LNCAP (cell line): ENCODE results near the gene COL4A1.

Source experiments
- TF ChIP-seq, protein P1 (sequence below): fragments of 450-650 bp; IDR thresholded peaks from 2 replicates; pipeline ENCODE4 v1.5.1; 2017; ENCODE audit warnings: mild to moderate bottlenecking

Gene COL4A1

DNA sequence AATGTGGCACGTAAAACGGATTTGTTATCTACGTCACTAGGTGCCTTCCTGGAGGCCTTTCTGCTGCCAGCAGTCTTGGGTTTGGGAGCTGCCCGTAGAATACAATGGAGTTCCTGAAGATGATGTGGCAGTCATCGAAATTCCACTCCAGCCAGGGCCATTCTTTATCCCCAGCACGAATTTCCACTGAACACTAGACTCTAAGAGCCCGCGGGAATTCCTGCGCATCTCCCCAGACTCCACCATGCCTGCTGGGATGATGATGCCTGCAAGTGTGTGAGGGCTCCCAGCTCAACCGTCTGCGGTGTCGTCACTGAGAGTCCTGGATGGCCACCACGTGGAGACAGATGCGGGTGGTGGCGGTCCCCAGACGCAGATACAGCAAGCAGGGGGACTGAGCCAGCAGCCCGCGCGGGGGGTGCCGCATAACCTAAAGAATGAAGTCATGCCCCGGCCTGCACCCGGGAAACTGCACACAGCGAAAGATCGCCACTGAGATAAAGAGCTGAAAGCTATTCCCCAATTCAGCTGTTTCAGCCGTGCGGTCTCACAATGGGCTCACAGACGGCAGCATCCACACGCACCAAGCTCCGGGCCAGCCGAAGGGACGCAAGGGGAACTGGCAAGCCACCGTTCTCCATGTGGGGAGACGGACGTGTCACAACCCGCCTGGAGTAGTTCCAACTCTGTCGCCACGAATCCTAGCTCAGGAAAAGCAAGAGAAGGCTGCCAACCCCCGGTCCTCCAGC lies 41.1 kb downstream of the COL4A1 start:
- TF ChIP-seq, protein P1, sequence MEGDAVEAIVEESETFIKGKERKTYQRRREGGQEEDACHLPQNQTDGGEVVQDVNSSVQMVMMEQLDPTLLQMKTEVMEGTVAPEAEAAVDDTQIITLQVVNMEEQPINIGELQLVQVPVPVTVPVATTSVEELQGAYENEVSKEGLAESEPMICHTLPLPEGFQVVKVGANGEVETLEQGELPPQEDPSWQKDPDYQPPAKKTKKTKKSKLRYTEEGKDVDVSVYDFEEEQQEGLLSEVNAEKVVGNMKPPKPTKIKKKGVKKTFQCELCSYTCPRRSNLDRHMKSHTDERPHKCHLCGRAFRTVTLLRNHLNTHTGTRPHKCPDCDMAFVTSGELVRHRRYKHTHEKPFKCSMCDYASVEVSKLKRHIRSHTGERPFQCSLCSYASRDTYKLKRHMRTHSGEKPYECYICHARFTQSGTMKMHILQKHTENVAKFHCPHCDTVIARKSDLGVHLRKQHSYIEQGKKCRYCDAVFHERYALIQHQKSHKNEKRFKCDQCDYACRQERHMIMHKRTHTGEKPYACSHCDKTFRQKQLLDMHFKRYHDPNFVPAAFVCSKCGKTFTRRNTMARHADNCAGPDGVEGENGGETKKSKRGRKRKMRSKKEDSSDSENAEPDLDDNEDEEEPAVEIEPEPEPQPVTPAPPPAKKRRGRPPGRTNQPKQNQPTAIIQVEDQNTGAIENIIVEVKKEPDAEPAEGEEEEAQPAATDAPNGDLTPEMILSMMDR: no peak

DNA sequence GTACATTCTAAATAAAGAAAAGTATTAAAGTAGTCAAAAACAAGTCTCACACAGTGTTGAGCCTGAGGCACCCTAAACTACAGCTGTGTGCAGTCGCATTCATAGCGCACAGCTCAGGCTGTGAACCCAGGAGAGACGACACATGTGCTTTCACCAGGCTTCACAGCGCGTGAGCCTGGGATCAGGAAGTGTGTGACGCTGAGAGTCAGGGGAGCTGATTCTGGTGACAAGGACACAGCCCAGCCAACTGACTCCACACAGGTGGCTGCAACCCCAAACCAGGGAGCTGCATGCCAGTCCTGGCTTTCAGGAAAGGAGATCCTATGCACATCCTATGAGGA lies 41.6 kb downstream of the COL4A1 start:
- TF ChIP-seq, protein P1: no peak

DNA sequence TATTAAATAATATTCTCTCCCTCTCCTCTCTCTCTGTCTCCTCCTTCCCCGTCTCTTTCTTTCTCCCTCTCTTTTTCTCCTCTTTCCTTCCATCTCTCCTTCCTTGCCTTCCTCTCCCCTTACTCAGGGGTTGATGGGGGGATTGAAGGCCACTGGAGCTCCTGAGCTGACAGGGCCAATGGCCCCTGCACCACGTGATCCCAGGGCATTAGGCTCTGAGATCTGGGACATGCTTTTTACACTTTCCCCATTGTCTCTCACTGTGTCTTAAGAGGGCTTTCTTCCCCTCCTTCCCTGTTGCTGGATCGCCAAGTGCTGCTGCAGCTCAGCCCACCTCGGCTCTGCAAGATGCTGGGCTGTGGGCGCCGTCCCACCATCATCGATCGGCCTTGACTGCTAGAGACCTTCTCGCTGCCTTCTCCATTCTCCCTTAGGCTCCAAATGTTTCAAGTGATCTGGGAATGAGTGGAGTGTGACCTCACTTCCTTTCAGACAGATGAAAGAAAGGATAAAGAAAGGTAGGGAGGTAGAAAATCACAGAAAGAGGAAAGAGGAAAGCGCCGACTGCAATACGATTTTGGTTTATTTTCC lies 42.2 kb downstream of the COL4A1 start:
- TF ChIP-seq, protein P1: no peak

DNA sequence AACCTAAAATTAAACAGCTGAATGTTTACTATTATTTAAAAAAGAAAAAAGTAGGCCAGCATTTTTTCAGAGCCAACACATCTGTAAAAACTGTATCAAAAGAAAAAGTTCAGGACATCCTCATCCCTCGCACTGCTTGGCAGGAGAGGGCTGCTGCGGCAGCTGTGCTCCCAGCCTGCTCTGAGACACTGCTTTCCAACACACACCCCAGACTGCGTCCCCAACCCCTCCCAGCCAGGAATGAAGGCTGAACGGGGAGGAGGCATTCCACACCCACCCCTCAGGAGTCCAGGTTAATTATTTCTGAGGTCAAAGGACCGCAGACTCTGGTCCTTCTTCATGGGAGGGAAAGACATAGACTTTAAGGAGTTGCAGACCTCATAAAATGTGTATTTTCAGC lies 43.1 kb downstream of the COL4A1 start:
- TF ChIP-seq, protein P1: no peak

DNA sequence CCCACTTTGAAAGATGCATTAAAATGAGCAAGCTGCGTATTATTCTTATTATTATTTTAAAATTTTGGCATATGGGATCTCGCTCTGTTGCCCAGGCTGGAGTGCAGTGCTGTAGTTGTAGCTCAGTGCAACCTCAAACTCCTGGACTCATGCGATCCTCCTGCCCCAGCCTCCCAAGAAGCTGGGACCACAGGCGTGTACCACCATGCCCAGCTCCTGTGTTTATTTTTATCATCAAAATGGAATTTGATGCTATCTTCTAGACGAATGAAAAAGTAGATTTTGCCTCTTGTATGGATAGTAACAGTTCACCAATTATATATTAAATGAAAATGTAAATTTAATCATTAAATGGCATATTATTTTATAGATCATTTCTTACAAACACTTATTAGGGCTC lies 43.6 kb downstream of the COL4A1 start:
- TF ChIP-seq, protein P1: no peak

DNA sequence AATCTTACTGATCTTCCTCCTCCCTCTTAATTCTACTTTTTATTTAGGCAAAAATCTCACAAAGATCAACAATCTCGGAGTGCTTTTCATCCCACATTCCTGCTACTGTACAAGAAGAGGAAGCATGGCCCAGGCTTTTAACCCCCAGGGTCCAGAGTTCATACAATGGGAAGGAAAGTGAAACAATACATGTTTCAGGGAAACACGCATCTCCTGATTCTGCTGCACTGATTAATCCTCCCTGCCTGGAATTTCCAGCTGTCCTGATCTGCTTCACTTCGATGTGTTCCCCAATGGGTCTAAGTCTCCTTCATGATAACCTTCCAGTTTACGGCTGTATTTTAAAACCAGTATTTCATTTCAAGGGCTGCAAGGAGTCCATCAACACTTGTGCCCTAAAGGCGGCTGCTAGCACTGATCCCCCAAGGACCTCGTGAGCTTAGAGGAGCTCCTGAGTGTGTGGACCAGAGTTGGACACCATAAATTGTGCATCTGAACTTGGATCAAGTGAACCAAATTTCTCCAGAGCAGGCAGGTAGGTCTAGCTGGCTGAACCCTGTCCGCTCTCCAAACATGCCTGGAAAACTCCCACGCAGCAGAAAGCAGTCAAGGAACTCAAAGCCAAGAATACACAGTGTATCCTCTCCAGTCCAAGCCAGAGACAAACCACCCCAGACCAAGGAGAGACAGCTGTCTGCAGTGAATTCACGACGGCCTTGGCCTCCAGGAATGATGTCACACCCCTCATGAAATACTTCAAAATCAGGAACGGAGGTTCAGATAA lies 44.3 kb downstream of the COL4A1 start:
- TF ChIP-seq, protein P1: no peak

DNA sequence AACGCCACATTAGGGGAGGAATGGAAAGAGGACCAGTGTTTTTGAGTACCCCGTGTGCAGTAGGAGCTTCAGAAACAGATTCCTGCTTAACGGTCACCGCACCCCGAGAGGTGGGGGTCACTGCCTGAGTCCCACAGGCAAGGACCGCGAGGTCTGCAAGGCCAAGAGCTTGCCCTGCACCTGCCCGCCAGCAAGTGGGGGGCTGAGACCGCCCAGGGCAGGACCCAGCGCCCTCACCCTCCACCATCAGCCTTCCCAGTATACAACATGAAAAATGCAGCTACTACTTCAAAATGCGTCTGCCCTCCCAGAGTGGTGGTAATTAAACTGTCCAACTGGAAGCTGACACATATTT lies 44.9 kb downstream of the COL4A1 start:
- TF ChIP-seq, protein P1: no peak
